GM19099 (cell line): ENCODE measurements around the gene ILKAP.

Source experiments
- POLR2A ChIP-seq: IDR thresholded peaks from 3 replicates; pipeline ENCODE4 v1.6.1; 2011; ENCODE audit warnings: low read depth; ENCODE audit not compliant: insufficient read length; ENCODE audit errors: extremely low read depth

ILKAP gene

GRCh38 chr2:238164906-238165287, 38.6 kb downstream of the ILKAP start:
- TF ChIP-seq POLR2A = no peak

- TF ChIP-seq POLR2A = no peak
These were observed 39.9 kb downstream of the ILKAP start for GRCh38 chr2:238163481-238164198.

- TF ChIP-seq POLR2A = no peak
These were observed 40.6 kb downstream of the ILKAP start for GRCh38 chr2:238162846-238163441.

GRCh38 chr2:238162251-238162845, 41.1 kb downstream of the ILKAP start:
- TF ChIP-seq POLR2A = no peak

GRCh38 chr2:238161291-238162051, 42.0 kb downstream of the ILKAP start:
- TF ChIP-seq POLR2A = no peak

GRCh38 chr2:238160206-238161129, 43.0 kb downstream of the ILKAP start:
- no peak for TF ChIP-seq POLR2A

- TF ChIP-seq POLR2A = no peak
These were observed 43.8 kb downstream of the ILKAP start for GRCh38 chr2:238159661-238160205.

- TF ChIP-seq POLR2A = no peak
These were observed 44.4 kb downstream of the ILKAP start for GRCh38 chr2:238159071-238159539.

GRCh38 chr2:238158509-238159070, 44.9 kb downstream of the ILKAP start, which contains the start of gene ERFE:
ERFE (plus strand) TSS chr2:238158970; CDS start chr2:238159008, 38 bp downstream.
- no peak for TF ChIP-seq POLR2A

GRCh38 chr2:238158018-238158508, 45.4 kb downstream of the ILKAP start:
- TF ChIP-seq POLR2A = no peak

GRCh38 chr2:238157506-238158017, 45.9 kb downstream of the ILKAP start:
- no peak for TF ChIP-seq POLR2A

- TF ChIP-seq POLR2A = no peak
These were observed 47.5 kb downstream of the ILKAP start for GRCh38 chr2:238155761-238156694.

GRCh38 chr2:238155051-238155760, 48.3 kb downstream of the ILKAP start:
- TF ChIP-seq POLR2A = no peak
